Muscle of back (tissue), 11 donors: ENCODE measurements around the gene UAP1L1. TPM values are rescaled to one million over a fixed set of nuclear protein-coding genes. Genes with fewer than 3 reads are reported as not detected.

Source experiments
- DNase-seq, 3 donors: peaks; one replicate each; pipeline versions ENCODE4 v3.0.0 to v3.0.0-alpha.2; 2013
- polyA plus RNA-seq, 10 donors: library from polyadenylated mRNA; unstranded; fragments of 120-200 nt; gene quantifications; one replicate each; pipeline ENCODE4 v1.2.1, GENCODE V29; 2013; ENCODE audit not compliant: insufficient read length in 10 of 10

Gene UAP1L1
- polyA plus RNA-seq, 10 donors, result 1.5 to 3.0 (median 2.0) TPM

GRCh38 chr9:137096785-137097546 lies 19.6 kb downstream of the UAP1L1 start:
- DNase-seq, result no peak

- no peak for DNase-seq
These were observed 20.6 kb downstream of the UAP1L1 start for GRCh38 chr9:137097761-137098462.

- DNase-seq, result no peak
These were observed 21.9 kb downstream of the UAP1L1 start for GRCh38 chr9:137099231-137099630.

GRCh38 chr9:137103206-137103999 lies 26.1 kb downstream of the UAP1L1 start:
- no peak for DNase-seq

- DNase-seq, result no peak
These were observed 28.7 kb downstream of the UAP1L1 start for GRCh38 chr9:137105814-137106661.

- DNase-seq, result no peak
These were observed 29.4 kb downstream of the UAP1L1 start for GRCh38 chr9:137106662-137107250.

- no peak for DNase-seq
These were observed 30.1 kb downstream of the UAP1L1 start for GRCh38 chr9:137107312-137107921.

GRCh38 chr9:137107982-137108381 lies 30.7 kb downstream of the UAP1L1 start:
- no peak for DNase-seq

- no peak for DNase-seq
These were observed 31.4 kb downstream of the UAP1L1 start for GRCh38 chr9:137108608-137109249.

GRCh38 chr9:137109250-137110146 lies 32.2 kb downstream of the UAP1L1 start:
- no peak for DNase-seq

- DNase-seq, result no peak
These were observed 33.0 kb downstream of the UAP1L1 start for GRCh38 chr9:137110147-137110910.

GRCh38 chr9:137110911-137111787 lies 33.8 kb downstream of the UAP1L1 start:
- no peak for DNase-seq

GRCh38 chr9:137111788-137112563 lies 34.7 kb downstream of the UAP1L1 start:
- DNase-seq, result no peak

- DNase-seq, result no peak
These were observed 35.5 kb downstream of the UAP1L1 start for GRCh38 chr9:137112564-137113384.

- DNase-seq, result no peak
These were observed 36.3 kb downstream of the UAP1L1 start for GRCh38 chr9:137113385-137114159.
